ENCODE results near the gene FGFBP1.

- no peak for TF ChIP-seq REST (IDR thresholded peaks at IDR 0.05; ENCODE audit: borderline replicate concordance)
- TF ChIP-seq CTCF (IDR thresholded peaks at IDR 0.05; ENCODE audit: poor library complexity, severe bottlenecking): no peak
- no peak for TF ChIP-seq EZH2 (IDR thresholded peaks at IDR 0.05; ENCODE audit: borderline replicate concordance, insufficient read depth, low read length, poor library complexity, severe bottlenecking)
- no peak for TF ChIP-seq POLR2AphosphoS5 (IDR thresholded peaks at IDR 0.05)
- TF ChIP-seq TAF1 (IDR thresholded peaks at IDR 0.05; ENCODE audit: low read depth): no peak
Observed at GRCh38 chr4:15961781-15962510, 23.4 kb upstream of the FGFBP1 start.

Data from neural cell (in vitro differentiated cells).